PC-3 (cell line): ENCODE measurements around the gene GLDC.

Experiments
- CTCF ChIP-seq: fragments of 300-600 bp; sonication (generic); conservative IDR thresholded peaks from 2 replicates; pipeline ENCODE4 v1.5.1; 2017; ENCODE audit warnings: antibody characterized with exemption, low read depth, mild to moderate bottlenecking, low read length
- EZH2 ChIP-seq: fragments of 300-600 bp; sonication (generic); IDR thresholded peaks from one replicate; pipeline ENCODE4 v1.6.1; 2017; ENCODE audit warnings: antibody characterized with exemption, mild to moderate bottlenecking, low read length; ENCODE audit not compliant: unreplicated experiment
- EZH2phosphoT487 ChIP-seq: fragments of 300-600 bp; sonication (generic); IDR thresholded peaks from 2 replicates; pipeline ENCODE4 v1.6.1; 2018; ENCODE audit warnings: mild to moderate bottlenecking, antibody characterized with exemption, low read length, borderline replicate concordance

- TF ChIP-seq EZH2 (no peak), CTCF (no peak), EZH2phosphoT487 (no peak)
Measured at GRCh38 chr9:6545017-6545691, 100.4 kb downstream of the GLDC start.
